Superior temporal gyrus (tissue), 1 donor: ENCODE data around the gene PIP5KL1.
A peak's percentile ranks its signal among the peaks of the same experiment; 100 is the strongest.

Experiments
- DNase-seq: peaks from one replicate; pipeline ENCODE4 v3.0.0-alpha.2; 2016; ENCODE audit errors: extremely low spot score

The PIP5KL1 gene

GRCh38 chr9:127915801-127916719 lies 14.5 kb downstream of the PIP5KL1 start:
- no peak for DNase-seq

- no peak for DNase-seq
Measured at GRCh38 chr9:127915325-127915752, 15.2 kb downstream of the PIP5KL1 start.

- DNase-seq: no peak
Measured at GRCh38 chr9:127913682-127914081, 16.9 kb downstream of the PIP5KL1 start.

- no peak for DNase-seq
Measured at GRCh38 chr9:127912882-127913281, 17.7 kb downstream of the PIP5KL1 start.

- no peak for DNase-seq
Measured at GRCh38 chr9:127912296-127912695, 18.3 kb downstream of the PIP5KL1 start.

- peak; percentile 33 for DNase-seq
Measured at GRCh38 chr9:127910613-127911205, 19.9 kb downstream of the PIP5KL1 start.

- DNase-seq: no peak
Measured at GRCh38 chr9:127909839-127910273, 20.7 kb downstream of the PIP5KL1 start.

GRCh38 chr9:127908660-127908926 lies 22.0 kb downstream of the PIP5KL1 start:
- DNase-seq: no peak

GRCh38 chr9:127907867-127908659 lies 22.5 kb downstream of the PIP5KL1 start:
- DNase-seq: no peak

- DNase-seq: no peak
Measured at GRCh38 chr9:127905788-127906191, 24.8 kb downstream of the PIP5KL1 start.

GRCh38 chr9:127905004-127905728 lies 25.4 kb downstream of the PIP5KL1 start:
- DNase-seq: no peak

GRCh38 chr9:127904561-127905003 lies 26.0 kb downstream of the PIP5KL1 start:
- DNase-seq: no peak

GRCh38 chr9:127903557-127904475 lies 26.8 kb downstream of the PIP5KL1 start:
- no peak for DNase-seq

- peak; percentile 74 for DNase-seq
Measured at GRCh38 chr9:127899128-127899943, 31.2 kb downstream of the PIP5KL1 start, which contains the start of gene ST6GALNAC6. TSS of gene ST6GALNAC6 (minus strand) at chr9:127899603. CDS start at chr9:127897981, 1,622 bp downstream.

- no peak for DNase-seq
Measured at GRCh38 chr9:127898433-127899127, 32.0 kb downstream of the PIP5KL1 start.

- DNase-seq: peak; percentile 73
Measured at GRCh38 chr9:127897193-127897692, 33.3 kb downstream of the PIP5KL1 start.

GRCh38 chr9:127896395-127897192 lies 34.0 kb downstream of the PIP5KL1 start:
- no peak for DNase-seq

- no peak for DNase-seq
Measured at GRCh38 chr9:127895811-127896210, 34.8 kb downstream of the PIP5KL1 start.
